Mononuclear cell (primary cell): ENCODE measurements around the gene DRAP1. TPM values are rescaled to one million over a fixed set of nuclear protein-coding genes. Genes with fewer than 3 reads are reported as not detected.
A peak's percentile ranks its signal among the peaks of the same experiment; 100 is the strongest.

Experiments used
- H3K27me3 ChIP-seq: 2 replicates; pipeline ENCODE4 v1.6.0; 2011; ENCODE audit warnings: low read length, control low read depth; ENCODE audit not compliant: insufficient read depth
- H3K4me1 ChIP-seq: 2 replicates; pipeline ENCODE4 v1.5.1; 2011; ENCODE audit warnings: mild to moderate bottlenecking, low read length, control low read depth; ENCODE audit not compliant: insufficient read depth
- H3K4me3 ChIP-seq: 2 replicates; pipeline ENCODE4 v1.5.1; 2011; ENCODE audit warnings: mild to moderate bottlenecking, low read length, moderate library complexity
- H3K9me3 ChIP-seq: 2 replicates; pipeline ENCODE4 v1.5.1; 2011; ENCODE audit warnings: low read depth, mild to moderate bottlenecking, control low read depth, low read length
- total RNA-seq: library from RNA; depleted of rRNA; stranded (reverse); fragments of >200 nt; gene quantifications from one replicate; pipeline ENCODE4 v1.2.3, GENCODE V29; 2012

The DRAP1 gene
- 65.6 TPM for total RNA-seq

DNA sequence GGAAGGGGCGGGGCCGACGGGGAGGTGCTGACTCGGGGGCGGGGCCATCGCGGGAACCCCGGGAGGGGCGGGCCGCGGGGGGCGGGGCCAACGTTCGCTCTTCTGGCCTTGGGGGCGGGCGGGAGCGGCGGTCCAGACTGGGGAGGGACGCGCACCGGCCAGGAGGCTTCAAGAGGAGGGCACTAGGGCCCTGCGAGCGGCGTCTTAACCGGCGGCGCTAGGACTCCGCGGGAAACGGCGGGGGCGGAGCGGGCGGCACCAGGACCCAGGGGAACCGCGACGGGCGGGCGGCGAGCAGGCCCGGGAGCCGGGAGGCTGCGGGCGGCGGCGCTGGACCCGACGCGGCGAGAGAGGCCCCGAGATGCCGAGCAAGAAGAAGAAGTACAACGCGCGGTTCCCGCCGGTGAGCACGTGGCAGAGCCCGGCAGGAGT lies at the start of gene DRAP1:
Gene DRAP1 (plus strand): TSS at position 286 of the 432 bp plus-strand sequence. CDS start 76 bp downstream, at position 362.
- H3K4me3 ChIP-seq, result peak within 1 kb of the TSS; percentile 77
- H3K9me3 ChIP-seq, result no peaks in the 10 kb centered on the region
- no peaks in the 10 kb centered on the region for H3K27me3 ChIP-seq
- H3K4me1 ChIP-seq, result peaks cover 65% of the 10 kb centered on the region

DNA sequence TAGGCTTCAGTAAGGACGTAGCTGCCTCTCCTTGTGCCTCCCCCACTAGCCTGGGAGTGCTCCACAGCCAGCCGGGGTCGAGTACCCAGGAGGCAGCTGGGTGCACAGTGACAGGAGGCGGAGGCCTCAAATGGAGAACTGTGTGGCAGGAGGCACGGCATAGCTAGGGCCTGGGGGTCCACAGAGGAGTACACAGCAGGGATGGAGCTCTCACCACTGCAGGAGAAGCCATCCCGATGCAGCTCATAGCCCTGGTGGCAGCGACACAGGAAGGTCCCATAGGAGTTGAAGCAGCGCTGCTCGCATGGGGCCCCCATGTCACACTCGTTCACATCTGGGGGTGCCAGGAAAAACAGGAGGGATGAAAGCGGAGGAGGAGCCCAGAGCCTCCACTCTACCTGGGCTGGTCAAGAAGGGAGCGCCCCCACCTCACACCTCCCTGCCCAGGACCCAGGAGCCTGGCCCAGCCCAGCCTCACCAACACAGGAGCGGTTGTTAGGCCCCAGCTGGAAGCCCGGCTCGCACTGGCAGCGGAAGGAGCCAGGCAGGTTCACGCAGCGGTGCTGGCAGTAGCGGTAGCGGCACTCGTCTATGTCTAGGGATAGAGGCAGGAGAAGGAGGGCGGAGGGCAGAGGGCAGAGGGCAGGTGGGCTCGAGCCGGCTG lies 49.5 kb upstream of the DRAP1 start:
- H3K9me3 ChIP-seq, result no peaks in the 10 kb centered on the region
- peaks cover 31% of the 10 kb centered on the region for H3K4me1 ChIP-seq
- H3K4me3 ChIP-seq, result no peak overlapping the region
- H3K27me3 ChIP-seq, result no peaks in the 10 kb centered on the region

- Histone ChIP-seq H3K4me3 (no peak overlapping the region), H3K4me1 (peaks cover 31% of the 10 kb centered on the region), H3K27me3 (no peaks in the 10 kb centered on the region), H3K9me3 (no peaks in the 10 kb centered on the region)
These were observed 48.9 kb upstream of the DRAP1 start for GRCh38 chr11:65870307-65870658.

DNA sequence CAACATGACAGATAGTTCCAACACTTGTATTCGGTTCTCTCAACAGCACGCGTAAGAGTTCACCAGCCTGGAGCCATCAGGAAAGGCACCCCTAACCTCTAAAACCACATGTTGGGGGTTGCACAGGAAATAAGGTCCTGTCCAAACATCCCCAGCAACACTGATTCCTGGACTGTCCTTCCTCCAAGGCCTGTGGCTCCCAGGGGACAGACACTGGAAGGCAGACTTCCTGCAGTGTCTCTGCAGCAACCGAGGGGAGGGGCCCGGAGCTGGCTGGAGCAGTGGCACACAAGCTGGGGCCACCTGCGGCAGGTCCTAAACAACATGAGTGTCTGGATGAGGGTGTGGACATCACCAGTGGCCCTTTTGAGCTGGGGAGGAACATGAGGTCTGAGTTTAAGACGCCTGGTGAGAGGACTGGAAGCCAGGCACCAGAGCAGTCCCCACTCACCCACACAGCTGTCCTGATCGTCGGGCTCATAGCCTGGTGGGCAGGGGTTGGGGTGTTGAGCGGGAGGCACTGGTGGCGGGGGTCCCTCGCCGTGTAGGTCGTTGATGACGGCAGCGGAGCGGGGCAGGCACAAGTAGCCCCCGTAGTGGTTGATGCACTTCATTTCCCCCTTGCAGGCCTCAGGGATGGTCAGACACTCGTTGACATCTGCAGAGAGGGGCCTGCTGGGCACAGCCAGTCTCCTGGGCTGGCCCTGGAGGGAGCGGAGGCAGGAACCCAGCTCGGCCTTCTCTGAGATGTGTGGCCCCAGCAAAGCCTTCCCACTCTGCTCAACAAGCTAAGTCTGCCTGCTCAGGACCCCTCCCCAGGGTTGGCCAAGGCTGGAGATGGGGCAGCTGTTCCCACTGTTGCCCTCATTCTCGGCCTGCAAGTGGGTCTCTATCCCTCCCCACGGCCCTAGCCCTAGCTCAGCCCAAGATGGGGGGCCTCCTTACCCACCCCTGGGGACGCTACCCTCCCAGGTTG lies 48.2 kb upstream of the DRAP1 start:
- Histone ChIP-seq H3K27me3 (no peaks in the 10 kb centered on the region), H3K4me3 (no peak overlapping the region), H3K4me1 (peaks cover 31% of the 10 kb centered on the region), H3K9me3 (no peaks in the 10 kb centered on the region)

GRCh38 chr11:65871811-65872548 lies 47.2 kb upstream of the DRAP1 start:
- Histone ChIP-seq H3K4me3 (no peak overlapping the region), H3K4me1 (peaks cover 31% of the 10 kb centered on the region), H3K27me3 (no peaks in the 10 kb centered on the region), H3K9me3 (no peaks in the 10 kb centered on the region)

DNA sequence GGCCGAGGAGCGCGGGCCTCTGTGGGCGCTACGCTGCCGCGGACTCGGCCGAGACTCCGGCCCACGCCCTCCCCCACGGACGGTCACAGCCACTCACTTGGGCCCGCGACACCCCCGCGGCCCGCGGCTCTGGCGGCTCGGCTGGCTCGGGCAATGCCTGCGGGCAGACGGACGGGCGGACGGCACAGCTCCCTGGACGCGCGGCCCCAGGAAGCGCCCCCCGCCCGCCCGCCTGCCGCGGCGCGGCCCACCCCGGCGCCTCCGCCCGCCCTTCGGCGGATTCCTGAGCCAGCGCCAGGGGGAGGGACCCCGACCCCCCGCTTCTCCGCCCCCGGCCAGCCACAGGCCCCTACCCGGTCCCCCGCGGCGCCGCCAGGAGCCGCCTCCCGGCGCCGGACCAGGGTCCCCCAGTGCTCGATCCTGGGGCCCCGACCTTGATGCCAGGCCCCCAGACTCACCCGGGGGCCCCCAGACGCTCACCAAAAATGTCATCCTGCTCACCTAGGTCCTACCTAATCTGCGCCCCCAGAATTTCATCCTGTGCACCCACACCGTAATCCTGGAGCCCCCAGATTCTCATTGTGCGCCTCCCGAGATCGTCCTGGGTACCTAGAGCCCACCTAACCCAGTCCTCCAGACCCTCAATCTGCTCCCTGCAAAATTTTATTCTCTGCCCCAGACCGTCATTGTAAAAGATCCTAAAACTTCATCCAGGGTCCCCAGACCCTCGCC lies 46.5 kb upstream of the DRAP1 start, which contains the start of gene EFEMP2:
Gene EFEMP2 (minus strand): TSS at position 215 of the 732 bp plus-strand sequence. CDS start 446 bp downstream, outside the sequence.
- Histone ChIP-seq H3K4me3 (peak within 1 kb of the TSS; percentile 51), H3K9me3 (no peaks in the 10 kb centered on the region), H3K27me3 (no peaks in the 10 kb centered on the region), H3K4me1 (peaks cover 31% of the 10 kb centered on the region)

GRCh38 chr11:65873318-65874156 lies 45.7 kb upstream of the DRAP1 start:
- no peaks in the 10 kb centered on the region for H3K9me3 ChIP-seq
- H3K4me3 ChIP-seq, result peak overlapping the region; percentile 51
- peaks cover 31% of the 10 kb centered on the region for H3K4me1 ChIP-seq
- no peaks in the 10 kb centered on the region for H3K27me3 ChIP-seq

DNA sequence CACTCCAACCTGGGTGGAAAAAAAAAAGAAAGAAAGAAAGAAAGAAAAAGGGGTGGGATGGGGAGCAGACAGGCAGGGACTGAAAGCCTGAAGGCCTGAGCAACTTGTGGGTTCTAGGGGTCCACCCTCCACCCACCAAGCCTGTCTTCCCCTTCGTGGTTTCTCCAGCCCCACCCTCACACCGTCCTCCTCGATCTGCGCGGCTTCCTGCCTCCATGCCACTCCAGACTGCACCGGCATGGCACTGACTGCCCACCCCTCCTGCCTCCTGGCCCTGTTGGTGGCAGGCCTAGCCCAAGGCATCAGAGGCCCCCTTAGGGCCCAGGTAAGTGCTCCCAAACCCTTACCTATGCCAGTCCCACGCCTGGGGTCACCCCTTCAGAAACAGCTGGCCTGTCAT lies 39.6 kb upstream of the DRAP1 start, which contains the start of gene CTSW:
Gene CTSW (plus strand): TSS at position 221 of the 400 bp plus-strand sequence. CDS start 18 bp downstream, at position 239.
- no peaks in the 10 kb centered on the region for H3K9me3 ChIP-seq
- H3K27me3 ChIP-seq, result no peaks in the 10 kb centered on the region
- H3K4me3 ChIP-seq, result peak within 1 kb of the TSS; percentile 18
- peaks cover 26% of the 10 kb centered on the region for H3K4me1 ChIP-seq

GRCh38 chr11:65880027-65880426 lies 39.2 kb upstream of the DRAP1 start:
- H3K27me3 ChIP-seq, result no peaks in the 10 kb centered on the region

DNA sequence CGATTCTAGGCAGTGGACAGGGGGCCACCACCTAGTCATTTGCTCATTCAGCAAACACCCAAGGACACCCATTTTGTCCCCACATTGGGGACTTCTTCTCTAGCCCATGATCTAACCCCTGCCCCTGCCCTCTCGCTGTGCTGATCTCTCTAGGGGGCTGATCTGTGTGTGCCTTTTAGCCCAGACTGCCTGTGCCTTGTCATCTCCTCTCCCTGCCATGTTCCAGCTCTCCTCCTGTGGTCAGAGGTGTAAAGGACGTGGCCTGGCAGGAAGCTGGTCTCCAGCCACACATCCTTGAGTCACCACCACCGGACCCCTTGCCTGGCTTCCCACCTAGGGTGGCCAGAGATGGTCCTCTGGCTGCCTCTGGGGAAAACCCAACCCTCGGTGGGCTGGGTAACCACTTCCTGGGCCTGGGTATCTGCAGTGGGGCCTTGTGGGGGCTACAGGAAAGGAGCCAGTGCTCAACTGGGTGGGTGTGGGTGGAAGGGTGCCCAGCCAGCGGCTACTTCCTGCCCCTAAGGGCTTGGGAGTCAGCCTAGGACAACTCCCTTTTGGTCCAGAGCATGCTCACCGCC lies 38.3 kb upstream of the DRAP1 start:
- no peak overlapping the region for H3K4me3 ChIP-seq
- no peaks in the 10 kb centered on the region for H3K9me3 ChIP-seq
- H3K4me1 ChIP-seq, result peaks cover 30% of the 10 kb centered on the region
- H3K27me3 ChIP-seq, result no peaks in the 10 kb centered on the region

More at GRCh38 chr11:65880027-65880426, 39.2 kb upstream of the DRAP1 start:
- peak overlapping the region; percentile 18 for H3K4me3 ChIP-seq
- peaks cover 30% of the 10 kb centered on the region for H3K4me1 ChIP-seq
- no peaks in the 10 kb centered on the region for H3K9me3 ChIP-seq

GRCh38 chr11:65882120-65883057 lies 36.8 kb upstream of the DRAP1 start:
- Histone ChIP-seq H3K4me1 (peaks cover 39% of the 10 kb centered on the region), H3K4me3 (no peak overlapping the region)

DNA sequence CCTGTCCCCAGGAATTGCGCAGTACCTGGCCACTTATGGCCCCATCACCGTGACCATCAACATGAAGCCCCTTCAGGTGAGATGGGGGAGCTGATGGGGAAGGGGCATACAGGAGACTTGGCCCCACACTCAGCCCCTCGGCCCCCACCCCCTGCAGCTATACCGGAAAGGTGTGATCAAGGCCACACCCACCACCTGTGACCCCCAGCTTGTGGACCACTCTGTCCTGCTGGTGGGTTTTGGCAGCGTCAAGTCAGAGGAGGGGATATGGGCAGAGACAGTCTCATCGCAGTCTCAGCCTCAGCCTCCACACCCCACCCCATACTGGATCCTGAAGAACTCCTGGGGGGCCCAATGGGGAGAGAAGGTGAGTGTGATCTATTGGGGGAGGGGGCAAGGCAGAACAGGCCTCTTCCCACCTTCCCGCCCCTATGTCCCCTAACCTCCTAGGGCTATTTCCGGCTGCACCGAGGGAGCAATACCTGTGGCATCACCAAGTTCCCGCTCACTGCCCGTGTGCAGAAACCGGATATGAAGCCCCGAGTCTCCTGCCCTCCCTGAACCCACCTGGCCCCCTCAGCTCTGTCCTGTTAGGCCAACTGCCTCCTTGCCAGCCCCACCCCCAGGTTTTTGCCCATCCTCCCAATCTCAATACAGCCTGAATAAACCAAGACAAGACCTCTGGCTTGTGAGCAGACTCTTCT lies 36.0 kb upstream of the DRAP1 start:
- no peaks in the 10 kb centered on the region for H3K9me3 ChIP-seq
- H3K4me1 ChIP-seq, result peaks cover 45% of the 10 kb centered on the region

More at GRCh38 chr11:65882120-65883057, 36.8 kb upstream of the DRAP1 start:
- Histone ChIP-seq H3K27me3 (no peaks in the 10 kb centered on the region), H3K9me3 (no peaks in the 10 kb centered on the region)

More for the DNA sequence above, 36.0 kb upstream of the DRAP1 start:
- H3K27me3 ChIP-seq, result no peaks in the 10 kb centered on the region
- no peak overlapping the region for H3K4me3 ChIP-seq
